Activated T-helper 2 cell treated with anti-CD3 and anti-CD28 coated beads, Interferon-gamma antibody, Interleukin-2, Interleukin-4, amounts not matched to agents 10 μg/mL and 5 μg/mL and 100 μg/mL, durations not matched to agents 14 hours and 24 hours and 36 hours (primary cell): Measurements from ENCODE around the gene NHLRC1. TPM values are rescaled to one million over a fixed set of nuclear protein-coding genes. Genes with fewer than 3 reads are reported as not detected.

Experiments used
- DNase-seq: peaks from one replicate; pipeline ENCODE4 v3.0.0; 2021; ENCODE audit warnings: low spot score
- H3K27ac Mint-ChIP-seq: one replicate; pipeline ENCODE4 v1.8.0; 2021; ENCODE audit warnings: mixed read lengths
- H3K27me3 Mint-ChIP-seq: one replicate; pipeline ENCODE4 v1.8.0; 2021; ENCODE audit warnings: low read depth, mixed read lengths
- H3K36me3 Mint-ChIP-seq: one replicate; pipeline ENCODE4 v1.8.0; 2021; ENCODE audit warnings: low read depth, mixed read lengths
- H3K4me1 Mint-ChIP-seq: one replicate; pipeline ENCODE4 v1.8.0; 2021; ENCODE audit warnings: low read depth, mixed read lengths
- H3K4me3 Mint-ChIP-seq: one replicate; pipeline ENCODE4 v1.8.0; 2021; ENCODE audit warnings: low read depth, mild to moderate bottlenecking, moderate library complexity, mixed read lengths
- H3K9me3 Mint-ChIP-seq: one replicate; pipeline ENCODE4 v1.8.0; 2021; ENCODE audit warnings: mixed read lengths
- intact Hi-C: fragments of 100-400 bp; cut with micrococcal nuclease; formaldehyde crosslinking; loops from one replicate; pipeline ENCODE4 v1.15.1; 2023
- total RNA-seq: library from RNA; stranded (reverse); gene quantifications from 2 replicates; pipeline ENCODE4 v1.2.3, GENCODE V29; 2022

NHLRC1 gene
- total RNA-seq: 0.23 and 0.43 TPM in 2 replicates

DNA sequence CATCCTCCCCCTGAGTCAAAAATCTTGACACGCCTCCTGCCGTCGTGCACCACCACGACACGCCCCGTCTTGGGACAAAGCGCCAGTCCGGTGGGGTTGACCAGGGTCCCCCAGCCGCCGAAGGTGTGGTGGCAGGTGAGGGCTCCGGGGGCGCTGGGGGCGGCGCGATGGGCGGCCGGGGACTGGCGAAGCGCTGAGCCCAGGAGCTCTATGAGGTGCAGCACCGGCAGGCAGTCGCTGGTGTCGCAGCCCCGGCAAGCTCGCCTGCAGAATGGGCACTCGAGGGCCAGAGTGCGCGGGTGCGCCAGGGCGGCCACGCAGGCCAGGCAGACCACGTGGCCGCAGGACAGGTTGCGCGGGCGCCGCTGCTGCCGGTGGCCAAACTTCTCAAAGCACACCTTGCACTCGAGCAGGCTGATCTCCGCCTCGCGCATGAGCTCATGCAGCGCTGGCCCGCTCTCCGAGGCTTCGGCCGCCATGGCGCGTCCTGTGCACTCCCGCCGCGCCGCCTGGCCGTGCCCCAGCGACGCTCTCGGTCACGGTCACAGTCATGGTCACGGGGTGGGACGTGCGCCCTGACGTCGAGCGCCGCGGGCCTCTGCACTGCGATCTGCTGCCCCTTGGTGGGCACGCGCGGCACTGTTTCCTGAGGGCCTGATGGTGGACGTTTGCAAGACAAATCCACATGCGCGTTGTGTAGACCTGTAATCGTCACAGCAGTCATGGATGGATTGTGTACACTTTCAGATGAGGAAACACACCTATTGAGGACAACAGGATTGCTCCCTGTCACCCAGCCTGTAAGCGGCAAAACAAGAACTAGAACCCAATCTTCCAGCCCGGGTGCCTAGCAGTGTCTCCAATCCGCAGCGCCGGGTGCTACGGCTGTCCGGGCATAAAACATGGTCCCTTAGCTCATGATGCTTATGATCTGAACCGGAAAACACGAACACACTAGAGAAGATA is at the start of gene NHLRC1:
Gene NHLRC1 (minus strand): TSS at position 550 of the 966 bp plus-strand sequence. CDS start 71 bp downstream, at position 479.
- H3K27ac Mint-ChIP-seq: no peak within 1 kb of the TSS
- H3K4me1 Mint-ChIP-seq: peaks cover 13% of the 10 kb centered on the region
- peaks cover 56% of the 10 kb centered on the region for H3K27me3 Mint-ChIP-seq
- intact Hi-C loops: loop anchor here (2.0 to 5.0 kb wide), 2 partner anchors 32 to 380 kb away; partner anchors contain the start of genes KDM1B and TPMT
- H3K4me3 Mint-ChIP-seq: peak within 1 kb of the TSS; percentile 59
- H3K36me3 Mint-ChIP-seq: no peaks in the 10 kb centered on the region
- no peaks in the 10 kb centered on the region for H3K9me3 Mint-ChIP-seq
- DNase-seq: peak; percentile 66

DNA sequence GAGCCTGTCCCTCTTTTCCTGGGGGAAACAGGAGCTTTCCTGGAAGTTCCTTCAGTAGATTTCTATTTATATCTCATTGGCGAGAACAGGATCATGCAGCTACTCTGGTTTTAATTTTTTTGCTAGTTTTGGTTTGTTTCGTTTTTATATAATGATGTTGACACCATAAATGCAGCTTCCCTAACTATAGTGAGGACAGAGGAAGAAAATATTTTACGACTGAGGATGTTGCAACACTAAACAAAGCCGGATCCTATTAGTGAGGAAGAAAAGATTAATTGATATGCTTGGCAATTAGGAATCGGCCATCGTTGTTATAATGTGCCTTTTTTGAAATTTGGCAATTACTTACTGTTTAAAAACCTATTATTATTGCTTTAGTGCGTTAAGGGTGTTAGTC is 49.4 kb upstream of the NHLRC1 start:
- intact Hi-C loops: no loop called here

DNA sequence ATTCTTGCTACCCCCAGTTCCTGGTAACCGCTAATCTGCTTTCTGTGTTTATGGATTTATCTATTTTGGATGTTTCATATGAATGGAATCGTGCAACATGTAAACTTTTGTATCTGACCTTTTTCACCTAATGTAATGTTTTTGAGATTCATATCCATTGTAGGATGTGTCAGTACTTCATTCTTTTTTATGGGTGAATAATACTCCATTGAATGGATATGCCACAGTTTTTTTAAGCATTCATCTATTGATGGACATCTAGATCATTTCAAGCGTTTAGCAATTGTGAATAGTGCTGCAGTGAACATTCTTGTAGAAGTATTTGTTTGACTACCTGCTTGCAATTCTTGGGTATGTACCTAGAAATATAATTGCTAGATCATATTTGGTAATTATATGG is 45.8 kb upstream of the NHLRC1 start:
- Mint-ChIP-seq H3K4me1 (no peaks in the 10 kb centered on the region), H3K36me3 (peaks cover 25% of the 10 kb centered on the region), H3K27me3 (no peaks in the 10 kb centered on the region), H3K27ac (no peak overlapping the region), H3K9me3 (peaks cover 4% of the 10 kb centered on the region), H3K4me3 (no peak overlapping the region)
- intact Hi-C loops: no loop called here
- no peak for DNase-seq

More for the DNA sequence above, 49.4 kb upstream of the NHLRC1 start:
- Mint-ChIP-seq H3K27me3 (no peaks in the 10 kb centered on the region), H3K4me3 (no peak overlapping the region), H3K9me3 (peaks cover 4% of the 10 kb centered on the region), H3K4me1 (no peaks in the 10 kb centered on the region), H3K27ac (no peak overlapping the region), H3K36me3 (peaks cover 35% of the 10 kb centered on the region)
- DNase-seq: no peak

DNA sequence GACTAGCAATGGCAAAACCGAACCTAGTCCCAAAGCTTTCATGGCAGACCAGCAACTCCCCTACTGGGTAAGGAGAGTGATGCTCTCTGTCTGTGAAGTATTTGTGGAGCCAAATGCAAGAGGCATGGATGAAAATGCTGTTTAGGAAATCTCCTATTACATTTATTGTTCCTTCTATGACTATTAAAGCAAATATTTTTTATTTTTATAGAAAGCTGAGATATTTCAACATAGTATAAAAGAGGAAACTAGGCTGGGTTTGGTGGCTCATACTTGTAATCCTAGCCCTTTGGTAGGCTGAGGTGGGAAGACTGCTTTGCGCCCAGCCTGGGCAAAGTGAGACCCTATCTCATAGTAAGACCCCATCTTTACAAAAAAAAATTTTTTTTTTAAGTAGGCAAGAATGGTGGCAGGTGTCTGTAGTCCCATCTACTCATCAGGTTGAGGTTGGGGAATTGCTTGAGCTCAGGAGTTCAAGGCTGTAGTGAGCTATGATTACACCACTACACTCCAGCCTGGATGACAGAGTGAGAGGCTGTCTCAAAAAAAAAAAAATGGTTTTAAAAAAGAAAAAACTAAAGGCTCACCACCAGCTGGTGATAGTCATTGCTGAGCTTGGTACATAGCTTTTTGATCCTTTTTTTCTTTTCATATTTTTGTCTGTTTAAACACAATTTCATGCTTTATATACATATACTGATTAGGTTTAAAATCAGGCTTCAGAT is 44.0 kb upstream of the NHLRC1 start:
- no peak overlapping the region for H3K27ac Mint-ChIP-seq

DNA sequence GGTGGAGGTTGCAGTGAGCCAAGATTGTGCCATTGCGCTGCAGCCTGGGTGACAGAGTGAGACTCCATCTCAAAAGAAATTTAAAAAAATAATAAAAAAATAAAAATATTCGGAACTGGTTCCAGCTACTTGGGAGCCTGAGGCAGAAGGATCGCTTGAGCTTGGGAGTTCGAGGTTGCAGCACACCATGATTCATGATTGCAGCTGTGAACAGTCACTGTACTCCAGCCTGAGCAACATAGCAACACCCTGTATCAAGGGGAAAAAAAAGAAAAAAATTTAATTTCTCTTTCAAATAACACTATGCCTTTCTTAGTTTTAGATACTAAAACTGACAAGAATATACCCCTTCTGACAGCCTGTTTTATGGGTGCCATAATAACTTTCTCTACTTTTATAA is 43.3 kb upstream of the NHLRC1 start:
- intact Hi-C loops: no loop called here
- Mint-ChIP-seq H3K27ac (no peak overlapping the region), H3K4me3 (no peak overlapping the region), H3K27me3 (no peaks in the 10 kb centered on the region), H3K9me3 (peaks cover 4% of the 10 kb centered on the region), H3K4me1 (peaks cover 8% of the 10 kb centered on the region), H3K36me3 (peaks cover 39% of the 10 kb centered on the region)
- DNase-seq: no peak

More for the DNA sequence above, 44.0 kb upstream of the NHLRC1 start:
- DNase-seq: no peak
- Mint-ChIP-seq H3K27me3 (no peaks in the 10 kb centered on the region), H3K4me1 (peaks cover 2% of the 10 kb centered on the region), H3K36me3 (peaks cover 32% of the 10 kb centered on the region), H3K4me3 (no peak overlapping the region), H3K9me3 (peaks cover 4% of the 10 kb centered on the region)
- intact Hi-C loops: no loop called here

DNA sequence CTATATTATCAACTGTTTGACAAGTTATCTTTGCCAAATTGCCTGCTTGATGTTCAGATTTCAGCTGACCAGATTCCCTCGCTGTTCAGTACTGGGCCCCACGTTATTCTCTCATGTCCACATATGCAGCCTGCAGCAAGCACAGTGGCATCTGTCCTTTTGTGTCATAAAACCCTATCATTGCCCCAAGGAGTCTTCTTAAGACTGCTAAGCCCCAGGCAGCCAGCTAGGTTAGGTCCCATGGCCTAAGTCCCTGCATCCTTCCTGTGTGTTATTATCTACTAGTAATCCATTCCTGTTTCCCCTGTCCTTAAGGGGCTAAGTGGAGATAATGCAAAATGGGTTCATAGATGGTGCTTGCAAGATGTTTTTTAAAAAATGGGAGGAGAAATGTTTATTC is 39.9 kb upstream of the NHLRC1 start:
- H3K36me3 Mint-ChIP-seq: peaks cover 30% of the 10 kb centered on the region

DNA sequence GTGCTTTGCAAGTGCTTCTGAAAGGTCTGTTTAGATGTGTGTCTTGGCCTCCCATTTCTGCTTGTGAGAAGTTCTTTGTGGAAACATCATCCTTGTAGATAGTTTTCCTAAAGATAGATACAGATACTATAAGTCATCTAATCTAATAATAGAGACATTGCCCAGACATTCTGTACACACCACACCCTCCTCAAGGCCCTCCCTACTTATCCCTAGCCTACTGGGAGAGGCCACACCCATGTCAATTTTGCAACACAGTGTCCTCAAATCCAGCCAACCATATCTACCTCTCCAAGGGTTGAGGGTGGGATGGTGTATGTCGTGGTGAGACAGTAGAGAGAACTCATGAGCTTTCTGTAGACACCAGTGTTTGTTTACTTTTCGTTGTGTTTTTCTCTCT is 39.0 kb upstream of the NHLRC1 start:
- Mint-ChIP-seq H3K4me1 (peaks cover 8% of the 10 kb centered on the region), H3K9me3 (no peaks in the 10 kb centered on the region), H3K27me3 (no peaks in the 10 kb centered on the region), H3K36me3 (peaks cover 30% of the 10 kb centered on the region), H3K27ac (no peak overlapping the region), H3K4me3 (no peak overlapping the region)
- intact Hi-C loops: no loop called here
- DNase-seq: no peak

More for the DNA sequence above, 39.9 kb upstream of the NHLRC1 start:
- Mint-ChIP-seq H3K9me3 (no peaks in the 10 kb centered on the region), H3K4me1 (peaks cover 8% of the 10 kb centered on the region), H3K4me3 (no peak overlapping the region), H3K27me3 (no peaks in the 10 kb centered on the region), H3K27ac (no peak overlapping the region)
- intact Hi-C loops: no loop called here
- no peak for DNase-seq

DNA sequence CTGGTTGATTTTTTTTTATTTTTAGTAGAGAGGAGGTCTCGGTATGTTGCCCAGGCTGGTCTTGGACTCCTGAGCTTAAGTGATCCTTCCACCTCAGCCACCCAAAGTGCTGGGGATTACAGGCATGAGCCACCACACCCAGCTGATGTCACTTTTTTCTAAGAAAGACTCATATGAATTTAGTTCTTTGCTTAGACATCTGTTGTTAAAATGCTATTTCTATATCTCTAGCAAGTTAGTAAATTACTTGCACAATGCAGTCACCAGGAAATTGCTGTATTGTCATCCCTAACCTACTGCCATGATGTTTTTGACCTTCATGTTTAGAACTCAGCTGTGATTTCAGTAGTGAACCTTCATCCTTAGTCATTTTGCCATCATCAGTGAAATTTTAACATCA is 38.4 kb upstream of the NHLRC1 start:
- H3K9me3 Mint-ChIP-seq: no peaks in the 10 kb centered on the region
- intact Hi-C loops: no loop called here
- no peak overlapping the region for H3K27ac Mint-ChIP-seq
- H3K4me3 Mint-ChIP-seq: no peak overlapping the region
- DNase-seq: no peak
- peaks cover 13% of the 10 kb centered on the region for H3K4me1 Mint-ChIP-seq
- H3K36me3 Mint-ChIP-seq: peaks cover 30% of the 10 kb centered on the region
- no peaks in the 10 kb centered on the region for H3K27me3 Mint-ChIP-seq

DNA sequence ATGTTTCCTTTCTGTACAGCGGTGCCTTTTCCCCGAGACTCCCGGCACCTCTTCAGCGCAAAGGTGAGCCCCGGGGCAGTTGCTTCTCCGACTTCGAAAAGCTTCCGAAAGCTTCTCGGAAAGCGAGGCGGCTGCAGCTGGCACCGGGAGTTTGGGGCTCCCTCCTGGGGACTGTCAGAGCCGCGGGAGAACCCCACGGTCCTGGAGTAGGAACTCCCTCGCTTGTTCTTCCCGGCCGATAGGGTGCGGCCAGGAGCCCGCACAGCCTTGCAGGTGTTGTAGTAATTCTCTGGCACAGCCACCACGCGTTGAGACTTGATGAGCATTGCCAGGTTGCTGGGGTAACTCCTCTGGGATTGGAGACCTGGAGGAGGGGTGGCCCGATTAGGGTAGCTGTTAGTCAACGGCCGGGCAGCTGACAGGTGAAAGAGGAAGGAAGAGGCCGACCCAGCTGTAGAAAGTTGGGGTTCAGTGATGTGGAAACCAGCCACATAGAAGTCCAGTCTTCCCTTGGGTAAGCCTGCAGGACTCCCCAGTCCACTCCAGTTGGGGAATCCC is 33.5 kb upstream of the NHLRC1 start:
- intact Hi-C loops: loop anchor here (1.0 to 10.0 kb wide), 8 partner anchors 33 to 554 kb away; partner anchors contain the start of genes FAM8A1, NHLRC1 and NUP153
- Mint-ChIP-seq H3K4me1 (peaks cover 26% of the 10 kb centered on the region), H3K4me3 (peak overlapping the region; percentile 83), H3K36me3 (peaks cover 8% of the 10 kb centered on the region), H3K27ac (peak overlapping the region; percentile 53), H3K9me3 (no peaks in the 10 kb centered on the region), H3K27me3 (no peaks in the 10 kb centered on the region)
- peak; percentile 35 for DNase-seq

DNA sequence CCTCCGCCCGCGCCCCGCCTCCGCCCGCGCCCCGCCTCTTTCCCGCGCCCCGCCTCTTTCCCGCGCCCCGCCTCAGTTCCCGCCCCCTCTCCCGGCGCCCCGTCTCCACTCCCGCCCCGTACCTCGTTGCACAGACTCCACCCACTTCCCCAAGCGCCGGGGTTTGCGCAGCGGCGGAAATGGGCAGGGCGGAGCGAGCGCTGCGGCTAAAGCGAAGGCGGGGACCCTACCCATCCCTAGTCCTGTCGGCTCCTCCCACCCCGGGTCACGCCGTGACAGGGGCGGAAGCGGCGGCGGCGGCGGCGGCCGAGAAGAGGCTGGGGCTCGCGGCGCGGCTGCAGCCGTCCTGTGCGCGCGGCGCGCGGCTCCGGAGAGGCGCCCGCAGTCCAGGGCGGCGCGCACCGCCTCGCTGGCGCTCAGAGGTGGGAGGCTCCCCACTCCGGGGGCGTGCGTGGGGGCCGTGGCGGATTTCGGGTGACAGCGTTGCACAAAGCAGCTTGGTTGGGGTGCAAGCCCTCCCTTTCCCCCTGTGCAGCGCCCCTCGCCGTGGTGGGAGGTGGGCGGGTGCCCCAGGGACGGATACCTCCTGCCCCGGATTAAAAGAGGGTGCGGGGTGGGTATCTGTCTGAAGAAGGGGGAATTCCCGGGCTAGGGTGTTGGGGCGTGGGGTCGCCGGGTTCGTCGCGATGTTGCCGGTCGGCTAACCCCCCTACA is 32.8 kb upstream of the NHLRC1 start, which contains the start of gene KDM1B:
Gene KDM1B (plus strand): TSS at position 273 of the 714 bp plus-strand sequence. CDS start 4,474 bp downstream, outside the sequence.
- Mint-ChIP-seq H3K27ac (peak within 1 kb of the TSS; percentile 90), H3K36me3 (peaks cover 7% of the 10 kb centered on the region), H3K27me3 (no peaks in the 10 kb centered on the region), H3K9me3 (no peaks in the 10 kb centered on the region), H3K4me1 (peaks cover 25% of the 10 kb centered on the region), H3K4me3 (peak within 1 kb of the TSS; percentile 96)
- intact Hi-C loops: loop anchor here (1.0 to 10.0 kb wide), 8 partner anchors 33 to 553 kb away; partner anchors contain the start of genes FAM8A1, NHLRC1 and NUP153
- peak; percentile 98 for DNase-seq

DNA sequence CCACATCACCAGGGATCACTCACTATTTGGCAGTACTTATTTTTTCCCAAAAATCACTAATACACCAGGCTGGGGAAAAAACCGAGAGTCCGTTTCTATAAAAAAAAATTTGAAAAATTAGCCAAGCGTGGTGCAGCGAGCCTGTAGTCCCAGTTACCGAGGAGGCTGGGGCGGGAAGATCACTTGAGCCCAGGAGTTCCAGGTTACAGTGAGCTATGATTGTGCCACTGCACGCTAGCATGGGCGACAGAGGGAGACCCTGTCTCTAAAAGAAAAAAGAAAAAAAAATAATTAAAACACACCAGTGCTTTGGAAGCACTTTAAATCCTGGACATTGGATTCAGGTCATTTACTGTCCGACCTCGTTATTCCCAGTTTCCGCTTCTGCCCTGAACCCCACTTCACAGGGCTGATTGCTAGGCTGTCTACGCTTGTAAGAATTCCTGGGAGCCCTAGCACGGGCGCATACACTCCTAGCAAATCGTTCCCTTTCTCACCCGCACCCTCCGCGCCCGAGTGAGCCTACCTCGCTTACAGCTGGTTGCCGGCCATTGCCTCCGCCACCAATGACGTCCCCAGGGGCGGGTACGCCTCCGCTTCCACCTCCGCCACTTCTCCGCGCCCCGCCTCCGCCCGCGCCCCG is 32.2 kb upstream of the NHLRC1 start, which contains the start of gene TPMT:
Gene TPMT (minus strand): TSS at position 571 of the 643 bp plus-strand sequence. CDS start 5,950 bp downstream, outside the sequence.
- Mint-ChIP-seq H3K36me3 (peaks cover 1% of the 10 kb centered on the region), H3K27ac (peak within 1 kb of the TSS; percentile 90), H3K9me3 (no peaks in the 10 kb centered on the region), H3K4me1 (peaks cover 25% of the 10 kb centered on the region), H3K4me3 (peak within 1 kb of the TSS; percentile 96), H3K27me3 (no peaks in the 10 kb centered on the region)
- no peak for DNase-seq
- intact Hi-C loops: loop anchor here (1.0 to 10.0 kb wide), 8 partner anchors 32 to 552 kb away; partner anchors contain the start of genes FAM8A1, NHLRC1 and NUP153
